Stimulated activated CD8-positive, alpha-beta memory T cell treated with anti-CD3 and anti-CD28 coated beads, Interleukin-15, amount 100 ng/mL, for 48 hours (primary cell): ENCODE measurements around the gene CLASP2.
"Not testable (repeated sequence)": the region's sequence is repeated elsewhere in the genome, so short reads cannot be mapped to it uniquely, and the experiment has no call there.

ENCODE experiments used
- DNase-seq, 2 donors: peaks; one replicate each; pipeline ENCODE4 v3.0.0-alpha.2; 2020; ENCODE audit warnings: low read depth in 2 of 2

Gene CLASP2

DNA sequence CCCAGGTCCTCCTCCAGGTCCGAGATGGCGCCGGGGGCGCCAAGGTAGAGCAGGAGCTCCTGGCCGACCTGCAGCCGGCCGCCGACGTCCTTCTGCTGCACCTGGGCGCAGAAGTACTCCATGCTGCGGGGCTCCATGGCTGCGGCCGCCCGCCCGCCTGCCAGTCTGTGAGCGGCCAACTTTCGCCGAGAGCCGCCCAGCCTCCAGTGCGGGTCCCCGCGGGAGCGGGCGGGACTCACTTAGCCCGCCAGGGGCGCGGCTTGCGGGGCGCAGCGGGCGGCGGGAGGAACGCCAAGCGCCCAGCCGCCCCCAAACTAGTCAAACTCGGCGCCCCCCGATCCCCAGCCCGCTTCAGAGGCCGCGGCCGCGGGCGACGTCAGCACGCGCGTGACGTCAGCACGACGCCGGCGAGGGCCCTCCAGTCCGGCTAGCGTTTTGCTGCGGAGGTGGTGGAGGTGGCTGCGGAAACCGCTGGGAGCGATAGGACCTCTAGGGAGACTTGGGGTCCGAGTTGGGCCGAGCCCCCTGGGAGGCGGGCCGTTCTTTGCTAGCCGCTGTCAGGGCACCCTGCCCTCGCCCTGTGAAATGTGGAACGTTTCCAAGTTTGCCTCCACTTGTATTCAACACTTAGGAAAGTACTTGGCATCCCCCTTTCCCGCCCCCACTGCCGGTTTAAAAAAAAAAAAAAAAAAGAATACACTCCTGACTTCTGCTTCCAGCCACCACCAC, at the start of gene CLASP2:
Gene CLASP2 (minus strand): TSS at position 389 of the 729 bp plus-strand sequence. CDS start 252 bp downstream, at position 137.
- peak; percentile 80 to 83 for DNase-seq

DNA sequence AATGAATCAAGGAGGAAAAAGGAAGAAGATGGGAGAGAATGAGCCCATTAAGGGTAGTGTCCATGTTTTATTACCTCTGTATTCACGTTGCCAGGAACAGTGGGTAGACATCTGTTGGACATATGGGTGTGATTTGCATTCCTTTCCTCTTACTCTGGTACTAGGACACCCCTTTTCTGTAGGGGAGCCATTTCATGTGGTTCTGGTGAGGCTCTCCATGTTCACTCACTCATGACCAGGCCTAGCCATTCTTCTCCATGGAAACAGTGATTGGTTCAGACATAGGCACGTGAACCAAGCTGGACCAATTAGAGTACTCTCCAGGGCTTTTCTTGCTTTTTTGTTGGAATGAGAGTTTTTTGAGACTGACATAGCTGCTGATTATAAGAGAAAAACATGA, 40.8 kb upstream of the CLASP2 start:
- DNase-seq, result no peak

DNA sequence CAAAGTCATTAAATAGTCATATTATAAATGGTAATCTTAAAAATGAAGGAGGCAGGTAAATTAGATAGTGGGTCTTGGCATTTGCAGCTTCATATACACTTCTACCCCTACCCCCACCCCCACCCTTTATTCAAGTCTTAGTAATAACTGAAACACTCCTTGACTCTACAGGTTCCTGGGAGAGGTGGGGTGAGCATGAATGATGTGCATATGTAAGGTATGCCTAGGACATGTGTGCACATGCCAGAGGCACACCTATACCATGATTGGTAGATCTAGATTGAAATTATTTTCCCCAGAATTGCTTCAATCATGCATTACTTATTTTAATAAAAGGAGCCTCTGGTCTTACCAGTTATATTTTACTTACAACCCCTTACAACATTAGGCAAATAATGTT, 40.2 kb upstream of the CLASP2 start:
- no peak for DNase-seq

DNA sequence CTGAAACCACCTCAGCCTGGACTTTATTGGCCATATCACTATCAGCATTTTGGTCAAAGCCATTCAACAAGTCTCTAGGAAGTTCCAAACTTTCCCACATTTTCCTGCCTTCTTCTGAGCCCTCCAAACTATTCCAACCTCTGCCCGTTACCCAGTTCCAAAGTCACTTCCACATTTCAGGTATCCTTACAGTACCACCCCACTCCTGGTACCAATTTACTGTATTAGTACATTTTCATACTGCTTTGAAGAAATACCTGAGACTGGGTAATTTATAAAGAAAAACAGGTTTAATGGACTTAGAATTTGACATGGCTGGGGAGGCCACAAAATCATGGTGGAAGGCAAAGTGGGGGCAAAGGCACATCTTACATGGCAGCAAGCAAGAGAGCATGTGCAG, 36.3 kb upstream of the CLASP2 start:
- not testable (repeated sequence) for DNase-seq

DNA sequence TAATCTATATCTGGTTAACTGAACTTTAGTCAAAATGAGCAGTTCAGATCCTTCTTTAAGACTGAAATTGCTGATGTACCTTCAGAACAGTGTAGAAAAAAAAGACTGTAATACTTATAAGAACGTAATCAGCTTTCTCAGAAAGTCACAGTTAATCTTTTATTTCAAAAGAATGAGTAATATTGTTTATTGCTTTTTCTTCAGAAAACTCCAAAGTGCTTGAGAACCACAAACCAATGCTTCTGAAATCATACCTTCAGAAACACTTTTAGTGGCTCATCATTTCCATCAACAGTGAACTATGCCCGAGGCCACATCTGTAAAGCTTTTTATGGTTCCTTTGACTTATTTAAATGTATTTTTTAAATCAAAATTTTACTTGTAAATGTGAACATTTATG, 33.3 kb upstream of the CLASP2 start:
- no peak for DNase-seq

DNA sequence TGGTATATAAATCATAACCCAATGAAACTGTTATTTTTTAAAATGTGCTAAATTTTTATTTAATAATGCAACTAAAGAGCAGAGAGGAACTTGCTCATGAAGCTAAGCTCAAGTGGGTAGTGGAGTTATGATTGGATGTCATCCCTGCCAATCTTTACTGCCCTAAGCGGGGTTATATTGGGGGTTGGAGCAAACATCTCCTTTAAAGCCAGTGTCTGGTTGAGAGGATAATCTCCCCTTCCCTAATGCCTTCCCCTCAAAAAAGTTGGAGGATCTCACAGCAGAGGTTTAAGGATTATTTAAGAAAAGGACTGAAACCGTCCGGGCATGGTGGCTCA, 32.1 kb upstream of the CLASP2 start:
- DNase-seq, result no peak

DNA sequence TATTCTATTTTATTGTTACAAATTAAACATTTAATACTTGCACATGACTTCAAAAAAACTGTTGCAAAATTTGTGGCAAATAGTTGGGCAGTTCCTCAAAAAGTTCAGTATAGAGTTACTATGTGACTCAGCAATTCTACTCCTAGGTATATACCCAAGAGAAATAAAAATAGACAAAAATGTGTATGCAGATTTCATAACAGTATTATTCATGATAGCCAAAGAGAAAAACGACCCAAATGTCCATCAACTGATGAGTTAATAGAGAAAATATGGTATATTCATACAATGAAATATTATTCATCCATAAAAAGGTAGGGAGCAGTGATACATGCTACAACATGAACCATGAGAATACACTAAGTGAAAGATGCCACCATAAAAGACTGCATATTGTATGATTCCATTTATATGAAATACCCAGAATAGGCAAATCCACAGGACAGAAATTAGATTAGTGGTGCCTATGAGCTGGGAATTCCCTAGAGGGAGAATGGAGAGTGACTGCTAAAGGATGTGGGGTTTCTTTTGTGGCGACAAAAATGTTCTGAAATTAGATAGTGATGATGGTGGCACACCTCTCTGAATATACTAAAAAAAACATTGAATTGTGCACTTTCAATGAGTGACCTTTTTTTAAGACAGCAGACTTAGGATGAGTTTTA, 31.6 kb upstream of the CLASP2 start:
- DNase-seq, result no peak

DNA sequence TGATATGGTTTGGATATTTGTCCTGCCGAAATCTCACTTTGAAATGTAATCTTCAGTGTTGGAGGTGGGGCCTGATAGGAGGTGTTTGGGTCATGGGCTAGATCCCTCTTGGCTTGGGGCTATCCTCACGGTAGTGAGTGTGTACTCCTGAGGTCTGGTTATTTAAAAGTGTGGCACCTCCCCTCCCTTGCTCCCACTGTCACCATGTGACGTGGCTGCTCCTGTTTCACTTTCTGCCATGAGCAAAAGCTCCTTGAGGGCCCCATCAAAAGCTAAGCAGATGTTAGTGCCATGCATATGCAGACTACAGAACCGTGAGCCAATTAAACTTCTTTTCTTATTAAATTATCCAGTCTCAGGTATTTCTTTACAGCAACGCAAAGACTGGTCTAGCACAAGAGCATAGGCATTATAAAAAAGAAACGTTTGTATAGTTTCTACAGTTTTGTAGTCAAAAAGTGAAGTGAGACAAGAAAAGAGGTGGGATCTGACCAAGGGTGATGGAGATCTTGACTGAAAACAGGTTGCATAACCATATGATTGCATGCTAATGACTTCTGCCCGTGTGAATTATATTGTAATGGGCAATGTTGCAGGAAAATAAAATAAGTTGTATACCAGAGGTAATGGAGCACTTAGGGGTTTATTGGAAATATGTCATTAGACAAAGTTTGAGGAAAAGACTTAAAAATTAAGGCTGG, 28.5 kb upstream of the CLASP2 start:
- DNase-seq, result no peak

DNA sequence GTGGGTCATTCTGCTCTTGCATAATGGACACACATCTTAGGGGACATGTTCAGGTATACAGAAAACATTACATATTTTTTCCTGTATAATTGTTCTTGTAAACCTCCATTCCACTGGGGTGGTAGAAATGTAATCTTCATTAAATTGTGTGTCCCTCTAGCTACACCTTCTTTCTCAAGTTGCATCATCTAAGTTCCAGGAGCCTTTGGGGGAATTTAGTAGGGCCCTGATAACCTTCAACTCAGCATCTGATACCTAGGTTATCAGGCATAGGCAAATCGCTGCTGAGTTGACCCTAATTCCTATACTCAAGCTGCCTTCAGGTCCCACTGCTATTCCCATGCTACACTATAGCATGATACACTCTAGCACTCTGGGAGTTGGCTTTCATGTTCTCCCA, 19.1 kb upstream of the CLASP2 start:
- DNase-seq, result no peak

DNA sequence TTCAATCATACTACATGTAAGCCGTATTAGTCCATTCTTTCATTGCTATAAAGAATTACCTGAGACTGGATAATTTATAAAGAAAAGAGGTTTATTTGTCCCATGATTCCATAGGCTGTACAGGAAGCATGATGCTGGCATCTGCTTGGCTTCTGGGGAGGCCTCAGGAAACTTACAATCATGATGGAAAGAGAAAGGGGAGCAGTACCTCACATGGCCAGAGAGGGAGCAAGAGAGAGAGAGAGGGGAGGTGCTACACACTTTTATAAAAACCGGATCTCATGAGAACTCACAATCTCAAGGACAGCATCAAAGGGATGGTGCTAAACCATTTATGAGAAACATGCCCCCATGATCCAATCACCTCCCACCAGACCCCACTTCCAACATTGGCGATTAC, 14.3 kb upstream of the CLASP2 start:
- no peak for DNase-seq

DNA sequence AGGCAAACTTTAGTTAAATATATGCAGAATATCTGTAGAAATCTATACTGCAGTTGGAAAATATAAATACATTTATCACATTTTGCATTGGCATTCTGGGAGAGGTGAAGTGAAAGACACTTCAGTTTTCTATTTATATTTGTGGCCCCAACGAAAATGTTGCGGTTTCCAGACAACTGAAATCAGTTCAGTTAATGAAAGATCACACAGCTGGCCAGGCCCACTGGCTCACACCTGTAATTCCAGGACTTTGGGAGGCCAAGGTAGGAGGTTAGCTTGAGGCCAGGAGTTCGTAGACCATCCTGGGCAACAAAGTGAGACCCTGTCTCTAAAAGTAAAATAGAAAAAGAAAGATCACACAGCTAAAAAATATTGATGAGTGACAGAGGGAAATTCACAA, 11.9 kb upstream of the CLASP2 start:
- no peak for DNase-seq

DNA sequence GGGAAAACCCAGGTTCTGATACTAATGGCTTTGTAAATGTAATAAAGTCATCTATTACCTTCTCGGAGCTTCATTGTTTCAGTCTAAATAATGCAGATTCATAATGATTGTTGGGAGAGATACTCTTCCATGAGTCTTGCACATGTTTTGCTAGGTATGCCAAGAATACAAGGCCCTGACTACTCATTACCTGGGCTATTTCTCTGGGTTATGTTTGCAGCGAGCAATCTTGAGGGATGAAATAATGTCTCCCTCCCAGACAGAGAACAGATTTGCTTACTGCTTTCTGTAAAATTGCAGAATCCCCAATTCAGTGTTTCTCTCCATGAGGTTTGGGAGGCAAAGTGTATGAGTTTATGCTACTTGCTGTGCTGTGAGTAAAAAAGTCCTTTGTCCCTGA, 6.2 kb upstream of the CLASP2 start:
- DNase-seq, result no peak

DNA sequence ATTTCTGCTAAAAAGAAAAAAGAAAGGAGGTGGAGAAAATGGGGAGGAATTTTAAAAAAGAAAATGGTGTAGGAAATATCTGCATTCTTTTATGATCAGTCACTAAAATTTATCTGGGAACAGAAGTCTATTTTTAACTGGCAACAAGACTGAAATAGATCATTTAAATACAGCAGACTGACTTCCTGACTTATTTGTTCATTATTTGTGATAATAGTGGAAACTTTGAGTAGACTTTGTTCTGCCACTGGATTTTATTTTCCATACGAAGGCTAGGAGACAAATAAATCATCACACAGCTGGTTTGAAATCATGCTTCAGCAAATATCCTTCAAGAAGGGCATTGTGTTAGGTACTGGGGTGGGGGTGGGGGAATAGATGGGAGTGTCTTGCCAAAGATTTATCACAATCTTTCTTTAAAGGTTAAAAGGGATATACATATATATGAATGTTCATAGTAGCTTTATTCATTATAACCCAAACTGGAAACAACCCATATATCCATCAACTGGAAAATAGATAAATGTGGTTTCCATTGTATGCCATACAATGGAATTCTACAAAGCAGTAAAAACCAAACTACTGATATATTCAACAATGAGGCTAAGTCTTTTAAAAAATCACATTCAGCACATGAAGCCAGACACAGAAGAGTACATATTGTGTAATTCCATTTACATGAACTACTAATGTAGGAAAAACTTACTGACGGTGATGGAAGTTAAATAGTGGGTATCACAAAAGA, 4.7 kb upstream of the CLASP2 start:
- no peak for DNase-seq

DNA sequence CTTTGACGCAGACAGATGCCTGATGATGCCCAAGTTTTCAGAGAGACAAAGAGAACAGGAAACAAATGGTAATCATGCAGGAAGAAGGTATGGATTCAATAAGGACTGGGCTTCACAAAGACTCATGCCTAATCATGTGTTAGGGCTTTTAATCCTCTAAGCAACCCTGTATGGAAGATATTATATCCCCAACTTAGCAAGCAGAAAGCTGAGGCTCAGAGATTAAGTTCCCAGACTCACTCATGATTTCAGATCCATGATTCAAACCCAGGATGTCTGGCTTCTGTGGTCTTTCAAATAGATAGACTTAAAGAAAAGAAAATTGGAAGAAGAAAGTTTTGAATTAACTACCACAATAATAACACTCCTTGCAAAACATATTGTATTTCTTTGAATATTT, 4.1 kb upstream of the CLASP2 start:
- DNase-seq, result no peak

DNA sequence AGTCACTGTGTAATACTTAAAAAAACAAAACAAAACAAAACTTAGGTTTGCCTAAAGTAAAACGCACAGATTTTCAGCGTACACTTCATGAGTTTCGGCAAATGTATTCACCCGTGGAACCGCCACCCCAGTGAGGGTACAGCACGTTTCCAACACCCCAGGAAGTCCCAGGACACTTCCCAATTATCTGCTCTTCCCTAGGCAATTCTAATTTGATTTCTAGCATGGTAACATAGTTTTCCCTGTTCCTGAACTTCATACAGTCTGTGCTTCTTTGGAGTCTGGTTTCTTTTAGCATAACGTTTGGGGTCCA, 497 bp upstream of the CLASP2 start:
- no peak for DNase-seq

DNA sequence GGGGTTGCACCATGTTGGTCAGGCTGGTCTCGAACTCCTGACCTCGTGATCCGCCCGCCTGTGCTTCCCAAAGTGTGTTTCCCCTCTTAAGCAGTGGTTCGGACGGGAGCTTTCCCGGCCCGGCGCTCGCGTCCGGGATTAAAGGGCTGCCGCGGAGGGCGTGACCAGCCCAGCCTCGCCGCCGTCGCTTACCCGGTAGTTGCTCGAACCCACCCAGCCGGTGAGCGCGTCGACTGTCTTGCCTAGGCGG, 513 bp downstream of the CLASP2 start:
- peak; percentile 29 to 43 for DNase-seq

DNA sequence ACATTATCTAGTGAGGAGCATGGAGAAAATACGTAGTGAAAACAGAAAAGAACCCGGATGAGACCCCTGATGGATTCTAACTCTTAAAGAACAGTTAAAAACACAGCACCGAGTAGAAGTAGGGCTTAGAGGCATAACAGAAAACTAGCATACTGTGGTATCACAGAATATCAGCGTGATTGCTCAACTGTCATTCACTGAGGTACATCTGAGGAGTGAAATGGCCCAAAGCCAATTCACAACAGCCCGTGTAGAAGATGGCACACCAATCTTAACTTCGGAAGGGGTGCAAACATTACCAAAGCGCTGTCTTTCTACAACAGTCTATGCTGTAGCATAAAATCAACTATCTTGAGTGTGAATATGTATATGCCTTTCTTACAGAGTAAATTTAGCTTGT, 1.8 kb downstream of the CLASP2 start:
- no peak for DNase-seq

DNA sequence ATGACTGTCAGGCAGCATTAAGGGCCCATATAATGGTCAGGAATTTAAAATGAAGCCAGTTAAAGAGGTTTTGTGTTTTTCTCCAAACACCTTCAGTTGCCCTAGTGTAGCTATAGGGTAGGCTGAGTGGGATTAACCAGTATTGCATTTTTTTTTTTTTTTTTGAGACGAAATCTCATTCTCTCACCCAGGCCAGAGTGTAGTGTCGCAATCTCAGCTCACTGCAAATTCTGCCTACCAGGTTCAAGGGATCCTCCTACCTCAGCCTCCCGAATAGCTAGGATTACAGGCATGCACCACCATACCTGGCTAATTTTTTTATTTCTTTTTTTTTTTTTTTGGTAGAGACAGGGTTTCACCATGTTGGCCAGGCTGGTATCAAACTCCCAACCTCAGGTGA, 7.0 kb downstream of the CLASP2 start:
- no peak for DNase-seq

DNA sequence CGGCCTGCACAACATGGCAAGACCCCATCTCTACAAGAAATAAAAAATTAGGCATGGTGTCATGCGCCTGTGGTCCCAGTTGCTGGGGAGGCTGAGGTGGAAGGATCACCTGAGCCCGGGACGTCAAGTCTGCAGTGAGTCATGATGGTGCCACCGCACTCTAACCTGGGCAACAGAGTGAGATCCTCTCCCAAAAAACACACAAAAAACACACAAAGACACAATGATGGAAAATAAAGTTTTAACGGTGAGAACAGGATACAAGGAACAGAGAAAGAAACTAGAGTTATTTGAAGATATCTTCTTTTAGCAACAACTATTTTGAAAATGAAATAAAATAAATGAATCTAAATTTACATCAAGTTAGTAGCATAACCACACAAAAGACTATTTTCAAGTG, 12.0 kb downstream of the CLASP2 start:
- DNase-seq, result no peak

DNA sequence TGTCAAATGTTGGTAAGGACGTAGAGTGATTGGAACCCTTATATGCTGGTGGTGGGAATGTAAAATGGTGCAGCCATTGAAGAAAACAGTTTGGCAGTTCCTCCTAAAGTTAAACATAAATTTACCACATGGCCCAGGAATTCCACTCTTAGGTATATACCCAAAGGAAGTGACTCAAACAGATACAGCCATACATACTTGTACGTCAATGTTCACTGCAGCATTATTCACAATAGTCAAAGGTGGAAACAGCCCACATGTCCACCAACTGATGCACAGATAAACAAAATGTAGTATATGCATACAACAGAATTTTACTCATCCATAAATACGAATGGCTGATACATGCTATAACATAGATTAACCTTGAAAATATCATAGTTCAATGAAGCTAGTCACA, 13.2 kb downstream of the CLASP2 start:
- DNase-seq, result no peak

DNA sequence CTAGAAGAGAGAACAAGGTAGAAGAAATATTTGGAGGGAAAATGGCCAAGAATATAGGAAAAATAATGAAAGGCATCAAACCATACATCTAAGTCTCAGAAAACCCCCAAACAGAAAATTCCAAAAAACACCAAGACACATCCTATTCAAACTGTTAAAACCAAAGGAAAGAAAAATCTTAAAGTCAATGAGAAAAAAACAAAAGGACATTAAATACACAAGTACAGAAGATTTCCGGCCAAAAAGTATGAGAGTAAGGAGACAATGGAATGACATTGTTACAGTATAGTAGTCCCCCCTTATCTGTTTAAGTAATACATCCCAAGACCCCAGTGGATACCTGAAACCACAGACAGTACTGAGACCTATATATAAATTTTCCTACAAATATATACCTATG, 18.8 kb downstream of the CLASP2 start:
- no peak for DNase-seq

DNA sequence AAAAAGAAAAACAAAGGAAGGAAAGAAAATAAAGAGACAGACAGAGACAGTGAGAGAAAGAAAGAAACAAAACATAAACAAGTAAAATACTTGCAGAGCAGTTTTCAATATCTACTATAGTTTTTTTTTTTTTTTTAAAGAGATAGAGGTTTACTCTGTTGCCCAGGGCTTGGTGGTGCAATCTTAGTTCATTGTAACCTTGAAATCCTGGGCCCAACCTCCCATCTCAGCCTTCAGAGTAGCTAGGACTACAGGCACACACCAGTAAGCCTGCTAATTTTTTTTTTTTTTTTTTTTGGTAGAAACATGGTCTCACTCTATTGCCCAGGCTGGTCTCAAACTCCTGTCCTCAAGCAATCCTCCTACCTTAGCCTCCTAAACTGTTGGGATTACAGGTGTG, 23.1 kb downstream of the CLASP2 start:
- DNase-seq, result no peak

DNA sequence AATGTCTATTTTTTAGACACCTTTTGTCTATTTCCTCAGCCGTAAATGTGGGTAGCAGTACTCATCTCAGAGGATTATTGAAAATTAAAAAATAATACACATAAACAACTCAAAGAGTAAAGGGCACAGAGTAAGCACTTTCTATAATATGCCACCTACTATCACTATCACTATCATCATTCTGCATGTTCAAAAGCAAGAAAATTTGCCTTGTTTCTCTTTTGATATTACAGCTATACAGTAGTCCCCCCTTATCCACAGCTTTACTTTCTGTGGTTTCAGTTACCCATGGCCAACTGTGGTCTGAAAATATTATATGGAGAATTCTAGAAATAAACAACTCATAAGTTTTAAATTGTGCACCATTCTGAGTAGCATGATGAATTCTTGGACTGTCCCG, 27.7 kb downstream of the CLASP2 start:
- no peak for DNase-seq
